Uterus (tissue), 4 donors: ENCODE data around the gene PSMB7. TPM values are rescaled to one million over a fixed set of nuclear protein-coding genes. Genes with fewer than 3 reads are reported as not detected.

Experiments used
- DNase-seq, 2 donors: peaks; one replicate each; pipeline ENCODE4 v3.0.0-alpha.2; 2019 to 2020
- H3K27ac ChIP-seq, 2 donors: fragments of 200-600 bp; sonication (generic); 1 replicate in 1 of 2; 2 replicates in 1 of 2; pipeline ENCODE4 v1.5.1; 2016 to 2018
- H3K27me3 ChIP-seq, 2 donors: fragments of 200-600 bp; sonication (generic); one replicate each; pipeline ENCODE4 v1.5.1; 2018 to 2019; ENCODE audit warnings: control low read depth in 1 of 2
- H3K36me3 ChIP-seq, 2 donors: fragments of 200-600 bp; sonication (generic); one replicate each; pipeline ENCODE4 v1.5.1; 2019; ENCODE audit warnings: control low read depth in 1 of 2
- H3K4me1 ChIP-seq, 2 donors: fragments of 200-600 bp; sonication (generic); one replicate each; pipeline ENCODE4 v1.5.1; 2018 to 2019; ENCODE audit warnings: control low read depth in 1 of 2
- H3K4me3 ChIP-seq, 2 donors: fragments of 200-600 bp; sonication (generic); 1 replicate in 1 of 2; 2 replicates in 1 of 2; pipeline ENCODE4 v1.5.1; 2018 to 2019; ENCODE audit warnings: mild to moderate bottlenecking in 1 of 2
- H3K9me3 ChIP-seq, 2 donors: fragments of 200-600 bp; sonication (generic); one replicate each; pipeline ENCODE4 v1.5.1; 2019; ENCODE audit warnings: control low read depth in 1 of 2
- CTCF ChIP-seq, 4 experiments: fragments of 200-600 bp in 2 of 4; fragments of 450-650 bp in 2 of 4; sonication (generic) in 2 of 4; IDR thresholded peaks; one replicate each; pipeline ENCODE4 v1.5.1; 2016 to 2019; ENCODE audit warnings: antibody characterized with exemption in 4 of 4, mild to moderate bottlenecking in 2 of 4, moderate library complexity in 1 of 4
- POLR2A ChIP-seq, 2 donors: fragments of 450-650 bp; IDR thresholded peaks; one replicate each; pipeline ENCODE4 v1.6.1; 2016; ENCODE audit warnings: antibody characterized with exemption in 2 of 2, mild to moderate bottlenecking in 1 of 2, moderate library complexity in 1 of 2
- intact Hi-C: fragments of 100-400 bp; cut with DNase I; formaldehyde crosslinking; loops from one replicate; pipeline ENCODE4 v1.15.1; 2023; ENCODE audit warnings: low total_unique reads
- total RNA-seq, 4 donors: library from RNA; depleted of rRNA in 3 of 4; stranded (reverse); fragments of >200 nt in 3 of 4; gene quantifications; one replicate each; pipeline versions ENCODE4 v1.1.0 to v1.2.4, GENCODE V29; 2014 to 2023
- donor health status: DM: yes; HTN: yes; CAD: no.

Gene PSMB7
- total RNA-seq, 4 donors from 2014 or later, result 86.1 to 292 (median 94.7) TPM

- H3K27me3 ChIP-seq, result no peaks in the 10 kb centered on the region
- H3K36me3 ChIP-seq, result no peaks in the 10 kb centered on the region
Observed at GRCh38 chr9:124350494-124351263, 64.6 kb downstream of the PSMB7 start.

GRCh38 chr9:124349675-124350493 is 65.4 kb downstream of the PSMB7 start:
- Histone ChIP-seq H3K27ac (no peak overlapping the region), H3K27me3 (no peaks in the 10 kb centered on the region), H3K4me1 (no peaks in the 10 kb centered on the region), H3K36me3 (no peaks in the 10 kb centered on the region), H3K4me3 (no peak overlapping the region), H3K9me3 (no peaks in the 10 kb centered on the region)
- TF ChIP-seq CTCF (IDR thresholded peaks at IDR 0.05) (no peak), POLR2A (IDR thresholded peaks at IDR 0.05) (no peak)
- intact Hi-C loops, result no loop called here
- no peak for DNase-seq

More at GRCh38 chr9:124350494-124351263, 64.6 kb downstream of the PSMB7 start:
- TF ChIP-seq POLR2A (IDR thresholded peaks at IDR 0.05) (no peak), CTCF (IDR thresholded peaks at IDR 0.05) (no peak)
- no peak for DNase-seq
- Histone ChIP-seq H3K4me1 (no peaks in the 10 kb centered on the region), H3K4me3 (no peak overlapping the region), H3K27ac (no peak overlapping the region), H3K9me3 (no peaks in the 10 kb centered on the region)
- intact Hi-C loops, result no loop called here

- Histone ChIP-seq H3K4me3 (no peak overlapping the region), H3K27me3 (no peaks in the 10 kb centered on the region), H3K27ac (no peak overlapping the region), H3K9me3 (no peaks in the 10 kb centered on the region), H3K36me3 (no peaks in the 10 kb centered on the region), H3K4me1 (no peaks in the 10 kb centered on the region)
- TF ChIP-seq POLR2A (IDR thresholded peaks at IDR 0.05) (no peak), CTCF (IDR thresholded peaks at IDR 0.05) (no peak)
- intact Hi-C loops, result no loop called here
- no peak for DNase-seq
Observed at GRCh38 chr9:124349267-124349666, 66.0 kb downstream of the PSMB7 start.

- TF ChIP-seq POLR2A (IDR thresholded peaks at IDR 0.05) (no peak), CTCF (IDR thresholded peaks at IDR 0.05) (no peak)
- no peak for DNase-seq
- intact Hi-C loops, result no loop called here
- H3K4me1 ChIP-seq, result no peaks in the 10 kb centered on the region
- no peaks in the 10 kb centered on the region for H3K9me3 ChIP-seq
- no peaks in the 10 kb centered on the region for H3K36me3 ChIP-seq
- H3K27ac ChIP-seq, result no peak overlapping the region
- H3K27me3 ChIP-seq, result no peaks in the 10 kb centered on the region
- H3K4me3 ChIP-seq, result no peak overlapping the region
Observed at GRCh38 chr9:124348831-124349230, 66.4 kb downstream of the PSMB7 start.

GRCh38 chr9:124348363-124348762 is 66.9 kb downstream of the PSMB7 start:
- Histone ChIP-seq H3K4me3 (no peak overlapping the region), H3K9me3 (no peaks in the 10 kb centered on the region), H3K27ac (no peak overlapping the region), H3K36me3 (no peaks in the 10 kb centered on the region), H3K27me3 (no peaks in the 10 kb centered on the region), H3K4me1 (peaks cover 0 to 4% of the 10 kb centered on the region in 2 donors)
- intact Hi-C loops, result no loop called here
- no peak for DNase-seq
- TF ChIP-seq POLR2A (IDR thresholded peaks at IDR 0.05) (no peak), CTCF (IDR thresholded peaks at IDR 0.05) (no peak)
